ENCODE data around the gene PLAAT4.
"Not testable (repeated sequence)": the region's sequence is repeated elsewhere in the genome, so short reads cannot be mapped to it uniquely, and the experiment has no call there.

PLAAT4 gene

DNA sequence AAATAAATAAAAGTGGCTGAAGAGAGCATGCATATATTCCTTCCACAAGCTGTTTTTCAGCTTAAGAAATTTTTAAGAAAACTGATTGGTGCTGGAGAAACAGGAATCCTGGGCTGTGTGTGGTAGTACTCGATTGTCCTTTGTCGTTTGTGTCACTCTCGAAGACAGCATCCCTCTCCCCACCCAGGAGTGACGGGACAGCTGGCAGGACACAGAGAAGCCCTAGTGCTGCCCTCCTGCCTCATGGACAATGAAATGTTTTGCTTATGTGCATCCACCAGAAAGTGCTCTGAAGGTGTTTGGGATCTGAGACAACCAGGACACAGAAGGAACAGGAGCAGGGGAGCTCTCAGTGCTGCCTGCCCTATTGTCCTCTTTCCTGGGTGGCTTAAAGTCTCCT is 12.8 kb downstream of the PLAAT4 start:
- TF ChIP-seq, protein P1, sequence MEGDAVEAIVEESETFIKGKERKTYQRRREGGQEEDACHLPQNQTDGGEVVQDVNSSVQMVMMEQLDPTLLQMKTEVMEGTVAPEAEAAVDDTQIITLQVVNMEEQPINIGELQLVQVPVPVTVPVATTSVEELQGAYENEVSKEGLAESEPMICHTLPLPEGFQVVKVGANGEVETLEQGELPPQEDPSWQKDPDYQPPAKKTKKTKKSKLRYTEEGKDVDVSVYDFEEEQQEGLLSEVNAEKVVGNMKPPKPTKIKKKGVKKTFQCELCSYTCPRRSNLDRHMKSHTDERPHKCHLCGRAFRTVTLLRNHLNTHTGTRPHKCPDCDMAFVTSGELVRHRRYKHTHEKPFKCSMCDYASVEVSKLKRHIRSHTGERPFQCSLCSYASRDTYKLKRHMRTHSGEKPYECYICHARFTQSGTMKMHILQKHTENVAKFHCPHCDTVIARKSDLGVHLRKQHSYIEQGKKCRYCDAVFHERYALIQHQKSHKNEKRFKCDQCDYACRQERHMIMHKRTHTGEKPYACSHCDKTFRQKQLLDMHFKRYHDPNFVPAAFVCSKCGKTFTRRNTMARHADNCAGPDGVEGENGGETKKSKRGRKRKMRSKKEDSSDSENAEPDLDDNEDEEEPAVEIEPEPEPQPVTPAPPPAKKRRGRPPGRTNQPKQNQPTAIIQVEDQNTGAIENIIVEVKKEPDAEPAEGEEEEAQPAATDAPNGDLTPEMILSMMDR (IDR thresholded peaks at IDR 0.05; ENCODE audit: low read depth, low read length, missing control alignments): no peak
- in situ Hi-C loops (cut with HindIII; ENCODE audit: low pct_ligation_motif_present, low sequenced_read_pairs): no loop called here
- Histone ChIP-seq H3K36me3 (replicated peaks) (no peaks in the 10 kb centered on the region), H3K27ac (no peak overlapping the region), H3K4me3 (ENCODE audit: low read depth, low read length) (no peak overlapping the region), H3K27me3 (replicated peaks) (no peaks in the 10 kb centered on the region)
- no peak for DNase-seq

DNA sequence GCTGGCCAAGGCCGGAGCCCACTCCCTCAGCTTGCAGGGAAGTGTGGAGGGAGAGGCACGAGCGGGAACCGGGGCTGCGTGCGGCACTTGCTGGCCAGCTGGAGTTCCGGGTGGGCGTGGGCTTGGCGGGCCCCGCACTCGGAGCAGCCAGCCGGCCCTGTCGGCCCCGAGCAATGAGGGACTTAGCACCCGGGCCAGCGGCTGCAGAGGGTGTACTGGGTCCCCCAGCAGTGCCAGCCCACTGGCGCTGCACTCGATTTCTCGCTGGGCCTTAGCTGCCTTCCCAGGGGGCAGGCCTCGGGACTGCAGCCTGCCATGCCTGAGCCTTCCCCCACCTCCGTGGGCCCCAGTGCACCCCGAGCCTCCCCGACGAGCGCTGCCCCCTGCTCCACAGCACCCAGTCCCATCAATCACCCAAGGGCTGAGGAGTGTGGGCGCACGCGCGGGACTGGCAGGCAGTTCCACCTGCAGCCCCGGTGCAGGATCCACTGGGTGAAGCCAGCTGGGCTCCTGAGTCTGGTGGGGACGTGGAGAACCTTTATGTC is 13.6 kb downstream of the PLAAT4 start:
- H3K27ac ChIP-seq; in situ Hi-C loops (cut with HindIII; ENCODE audit: low pct_ligation_motif_present, low sequenced_read_pairs); DNase-seq; H3K4me3 ChIP-seq (ENCODE audit: low read depth, low read length); H3K36me3 ChIP-seq (replicated peaks); H3K27me3 ChIP-seq (replicated peaks): not testable (repeated sequence)

DNA sequence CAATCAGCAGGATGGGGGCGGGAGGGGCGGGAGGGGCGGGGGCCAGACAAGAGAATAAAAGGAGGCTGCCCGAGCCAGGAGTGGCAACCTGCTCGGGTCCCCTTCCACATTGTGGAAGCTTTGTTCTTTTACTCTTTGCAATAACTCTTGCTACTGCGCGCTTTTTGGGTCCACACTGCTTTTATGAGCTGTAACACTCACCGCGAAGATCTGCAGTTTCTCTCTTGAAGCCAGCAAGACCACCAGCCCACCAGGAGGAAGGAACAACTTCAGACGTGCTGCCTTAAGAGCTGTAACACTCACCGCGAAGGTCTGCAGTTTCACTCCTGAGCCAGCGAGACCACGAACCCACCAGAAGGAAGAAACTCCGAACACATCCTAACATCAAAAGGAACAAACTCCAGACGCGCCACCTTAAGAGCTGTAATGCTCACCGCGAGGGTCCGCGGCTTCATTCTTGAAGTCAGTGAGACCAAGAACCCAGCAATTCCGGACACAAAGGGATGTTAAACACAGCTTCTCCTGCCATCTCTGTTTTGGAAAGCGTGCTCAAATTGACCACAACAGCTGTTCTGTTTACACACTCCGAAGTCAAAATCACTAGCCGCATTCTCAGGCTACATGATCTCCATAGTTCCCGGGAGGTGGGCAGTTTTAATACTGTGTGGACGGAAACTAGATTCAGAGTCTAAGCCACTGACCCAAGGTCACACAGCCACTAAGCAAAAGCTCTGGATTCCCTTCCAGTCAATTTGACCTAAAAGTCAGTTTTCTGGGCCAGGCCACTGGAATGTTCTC is 14.7 kb downstream of the PLAAT4 start:
- in situ Hi-C loops (cut with HindIII; ENCODE audit: low pct_ligation_motif_present, low sequenced_read_pairs): no loop called here
- Histone ChIP-seq H3K27me3 (replicated peaks) (no peaks in the 10 kb centered on the region), H3K4me3 (ENCODE audit: low read depth, low read length) (no peak overlapping the region), H3K36me3 (replicated peaks) (no peaks in the 10 kb centered on the region), H3K27ac (no peak overlapping the region)
- TF ChIP-seq, protein P1 (IDR thresholded peaks at IDR 0.05; ENCODE audit: low read depth, low read length, missing control alignments): no peak
- no peak for DNase-seq

DNA sequence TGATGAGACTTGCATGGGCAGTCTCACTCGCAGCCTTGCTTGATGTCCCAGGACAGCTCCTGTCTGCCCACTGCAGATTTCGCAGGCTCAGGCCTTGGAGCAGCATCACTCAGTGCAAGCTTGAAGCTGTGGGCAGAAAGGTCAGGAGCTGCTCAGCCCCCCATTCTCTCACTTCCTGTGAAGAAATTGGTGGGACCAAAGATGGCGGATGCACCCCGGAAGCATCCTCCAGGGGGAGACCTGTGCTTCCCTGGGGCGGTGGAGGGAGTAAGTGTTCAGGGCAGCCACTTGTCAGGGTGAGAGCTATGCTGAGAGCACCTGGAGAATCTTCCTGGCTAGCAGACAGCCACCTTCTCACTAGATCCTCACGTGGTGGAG is 15.3 kb downstream of the PLAAT4 start:
- Histone ChIP-seq H3K27me3 (replicated peaks) (no peaks in the 10 kb centered on the region), H3K4me3 (ENCODE audit: low read depth, low read length) (no peak overlapping the region), H3K27ac (no peak overlapping the region), H3K36me3 (replicated peaks) (no peaks in the 10 kb centered on the region)
- TF ChIP-seq, protein P1 (IDR thresholded peaks at IDR 0.05; ENCODE audit: low read depth, low read length, missing control alignments): no peak
- in situ Hi-C loops (cut with HindIII; ENCODE audit: low pct_ligation_motif_present, low sequenced_read_pairs): no loop called here
- DNase-seq: no peak

DNA sequence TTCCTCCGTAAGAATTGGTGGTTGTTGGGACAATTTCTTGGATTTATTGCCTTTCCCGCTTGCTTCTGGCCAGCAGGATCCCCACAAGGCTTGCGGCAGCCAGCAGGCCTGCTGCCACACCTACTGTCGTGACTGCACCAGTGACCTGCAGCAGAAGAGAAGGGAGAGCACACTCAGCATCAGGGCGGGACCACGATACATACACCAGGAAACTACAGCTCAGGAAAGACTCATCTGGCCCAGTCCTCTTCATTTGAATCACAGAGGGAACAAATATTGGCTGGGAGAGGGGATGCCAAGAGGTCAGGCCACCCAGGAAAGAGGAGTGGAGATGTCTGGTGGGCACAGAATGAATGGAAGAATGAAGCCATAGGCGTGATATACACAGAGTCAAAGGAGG is 16.3 kb downstream of the PLAAT4 start:
- Histone ChIP-seq H3K36me3 (replicated peaks) (no peaks in the 10 kb centered on the region), H3K27me3 (replicated peaks) (no peaks in the 10 kb centered on the region), H3K4me3 (ENCODE audit: low read depth, low read length) (no peak overlapping the region), H3K27ac (no peak overlapping the region)
- in situ Hi-C loops (cut with HindIII; ENCODE audit: low pct_ligation_motif_present, low sequenced_read_pairs): no loop called here
- DNase-seq: no peak
- TF ChIP-seq, protein P1 (IDR thresholded peaks at IDR 0.05; ENCODE audit: low read depth, low read length, missing control alignments): no peak

DNA sequence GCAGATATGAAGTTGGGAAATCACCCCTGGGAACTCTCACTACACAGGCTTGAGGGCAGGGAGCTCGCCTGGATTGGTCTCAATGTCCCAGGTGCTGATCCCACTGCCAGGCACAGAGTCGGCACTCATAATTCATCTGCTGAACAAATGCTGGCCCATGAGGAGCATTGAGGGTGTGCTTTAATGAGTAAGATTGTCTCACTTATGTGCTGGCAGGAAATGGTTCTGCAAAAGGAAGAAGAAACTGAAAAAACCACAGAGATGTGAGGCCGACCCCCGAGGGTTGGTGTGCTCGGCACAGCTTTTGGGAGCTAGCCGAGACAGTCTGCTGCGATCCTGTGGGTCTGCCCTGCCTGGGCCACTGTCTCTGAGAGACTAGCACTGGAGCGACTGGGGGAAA is 17.2 kb downstream of the PLAAT4 start:
- Histone ChIP-seq H3K27ac (no peak overlapping the region), H3K27me3 (replicated peaks) (no peaks in the 10 kb centered on the region), H3K4me3 (ENCODE audit: low read depth, low read length) (no peak overlapping the region), H3K36me3 (replicated peaks) (no peaks in the 10 kb centered on the region)
- no peak for DNase-seq
- in situ Hi-C loops (cut with HindIII; ENCODE audit: low pct_ligation_motif_present, low sequenced_read_pairs): no loop called here
- TF ChIP-seq, protein P1 (IDR thresholded peaks at IDR 0.05; ENCODE audit: low read depth, low read length, missing control alignments): no peak
